Subcutaneous abdominal adipose tissue (tissue), 5 donors: Measurements from ENCODE around the gene CLMN.

Source experiments
- H3K27ac ChIP-seq: one replicate; pipeline ENCODE4 v1.7.0; 2013; ENCODE audit warnings: low read depth, mild to moderate bottlenecking, inconsistent platforms, low read length, moderate library complexity
- H3K27me3 ChIP-seq, 5 donors: one replicate each; pipeline ENCODE4 v1.7.0; 2013; ENCODE audit warnings: low read length in 5 of 5, inconsistent platforms in 1 of 5; ENCODE audit not compliant: control insufficient read depth in 5 of 5, insufficient read depth in 4 of 5
- H3K36me3 ChIP-seq, 5 donors: one replicate each; pipeline ENCODE4 v1.7.0; 2013; ENCODE audit warnings: low read length in 5 of 5; ENCODE audit not compliant: control insufficient read depth in 5 of 5, insufficient read depth in 5 of 5
- H3K4me1 ChIP-seq, 5 donors: one replicate each; pipeline ENCODE4 v1.7.0; 2013; ENCODE audit warnings: low read length in 5 of 5, mild to moderate bottlenecking in 3 of 5, moderate library complexity in 1 of 5; ENCODE audit not compliant: control insufficient read depth in 5 of 5, insufficient read depth in 5 of 5
- H3K4me3 ChIP-seq, 5 donors: one replicate each; pipeline ENCODE4 v1.7.0; 2013; ENCODE audit warnings: low read length in 5 of 5, low read depth in 1 of 5
- H3K9ac ChIP-seq, 5 donors: one replicate each; pipeline ENCODE4 v1.7.0; 2013; ENCODE audit warnings: low read length in 5 of 5, mild to moderate bottlenecking in 4 of 5, moderate library complexity in 3 of 5
- H3K9me3 ChIP-seq, 5 donors: one replicate each; pipeline ENCODE4 v1.7.0; 2013; ENCODE audit warnings: low read length in 5 of 5; ENCODE audit not compliant: control insufficient read depth in 5 of 5
- donor health status: healthy.
- donor health status: healthy.
- donor health status: healthy.
- donor health status: healthy.
- donor health status: healthy.

The CLMN gene

DNA sequence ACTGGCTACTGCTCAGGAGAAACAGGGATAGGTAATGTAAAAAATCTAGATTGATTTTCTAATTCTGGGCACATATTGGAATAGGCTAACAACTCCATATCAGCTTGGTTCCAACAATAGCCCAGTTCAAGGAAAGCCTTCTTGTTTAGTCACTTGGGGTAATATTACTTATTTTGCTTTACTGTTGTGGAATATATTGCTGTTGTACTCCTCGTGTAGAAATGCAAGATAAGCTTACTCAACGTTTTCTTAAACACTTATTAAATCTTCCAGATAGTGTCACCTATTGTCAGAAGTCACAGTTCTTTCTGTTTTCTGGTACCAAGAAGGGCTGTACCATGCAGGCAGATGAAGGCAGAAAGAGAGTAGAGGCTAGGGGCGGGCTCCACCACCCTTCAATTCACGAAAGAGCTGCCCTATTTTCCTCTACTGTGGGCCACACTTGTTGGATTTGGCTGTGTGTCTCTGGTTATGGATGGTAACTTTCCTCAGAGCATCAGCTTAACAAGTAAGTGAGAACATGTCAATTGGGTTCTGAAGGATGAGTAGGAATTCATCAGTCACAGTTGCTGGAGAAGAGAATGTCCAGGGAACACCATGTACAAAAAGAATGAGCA lies 38.0 kb downstream of the CLMN start:
- Histone ChIP-seq H3K36me3 (no peaks in the 10 kb centered on the region), H3K4me1 (peaks cover 0 to 11% (median 9%) of the 10 kb centered on the region in 5 donors), H3K9ac (no peak overlapping the region), H3K27me3 (no peaks in the 10 kb centered on the region), H3K27ac (no peak overlapping the region), H3K4me3 (no peak overlapping the region), H3K9me3 (no peaks in the 10 kb centered on the region)

DNA sequence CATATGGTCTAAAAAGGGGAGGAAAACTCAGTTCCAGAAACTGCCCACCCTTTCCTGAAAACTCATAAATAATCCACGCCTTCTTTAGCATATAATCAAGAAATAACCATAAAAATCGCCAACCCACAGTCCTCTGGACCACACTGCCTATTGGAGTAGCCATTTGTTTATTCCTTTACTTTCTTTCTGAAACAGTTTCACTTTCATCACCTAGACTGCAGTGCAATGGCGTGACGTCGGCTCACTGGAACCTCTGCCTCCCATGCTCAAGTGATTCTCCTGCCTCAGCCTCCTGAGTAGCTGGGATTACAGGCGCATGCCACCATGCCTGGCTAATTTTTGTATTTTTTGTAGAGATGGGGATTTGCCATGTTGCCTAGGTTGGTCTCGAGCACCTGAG lies 44.2 kb downstream of the CLMN start:
- H3K36me3 ChIP-seq = no peaks in the 10 kb centered on the region
- H3K27ac ChIP-seq = no peak overlapping the region

DNA sequence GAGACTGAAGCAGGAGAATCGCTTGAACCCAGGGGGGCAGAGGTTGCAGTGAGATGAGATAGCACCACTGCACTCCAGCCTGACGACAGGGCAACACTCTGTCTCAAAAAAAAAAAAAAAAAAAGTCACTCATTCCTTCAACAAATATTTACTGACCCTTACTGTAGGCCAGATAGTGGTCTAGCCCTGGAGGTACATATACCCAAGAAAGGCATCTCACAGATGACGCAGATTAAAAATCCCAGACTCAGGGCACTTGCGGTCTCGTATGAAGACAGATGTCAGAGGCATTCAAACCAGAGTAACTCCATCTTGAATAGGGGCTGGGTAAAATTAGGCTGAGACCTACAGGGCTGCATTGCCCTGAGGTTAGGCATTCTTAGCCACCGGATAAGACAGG lies 44.8 kb downstream of the CLMN start:
- Histone ChIP-seq H3K9ac (no peak overlapping the region), H3K9me3 (no peaks in the 10 kb centered on the region), H3K4me1 (peaks cover 0 to 8% (median 3%) of the 10 kb centered on the region in 5 donors), H3K36me3 (no peaks in the 10 kb centered on the region), H3K27me3 (no peaks in the 10 kb centered on the region), H3K27ac (no peak overlapping the region), H3K4me3 (no peak overlapping the region)

More for the DNA sequence above, 44.2 kb downstream of the CLMN start:
- Histone ChIP-seq H3K9ac (no peak overlapping the region), H3K9me3 (no peaks in the 10 kb centered on the region), H3K4me3 (no peak overlapping the region), H3K4me1 (peaks cover 0 to 8% (median 3%) of the 10 kb centered on the region in 5 donors), H3K27me3 (no peaks in the 10 kb centered on the region)

DNA sequence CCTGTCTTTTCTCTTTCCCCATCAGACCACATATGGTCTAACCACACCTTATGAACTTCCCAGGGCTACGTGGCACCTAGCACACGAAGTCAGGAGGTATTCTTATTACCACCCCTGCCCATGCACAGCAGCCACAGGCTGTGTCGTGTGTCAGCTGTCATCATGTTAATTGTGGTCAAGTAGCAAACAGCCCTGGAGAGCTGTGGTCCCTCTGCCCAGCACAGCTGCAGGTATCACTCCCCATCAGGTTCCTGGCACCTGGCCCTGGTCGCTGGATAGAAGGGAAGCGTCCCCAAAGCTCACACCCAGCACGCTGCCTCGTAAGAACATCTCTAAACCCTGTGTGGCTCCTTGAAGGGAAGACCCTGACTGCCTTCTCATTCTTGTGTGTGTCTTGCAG lies 45.4 kb downstream of the CLMN start:
- H3K9ac ChIP-seq = no peak overlapping the region
- no peak overlapping the region for H3K27ac ChIP-seq

DNA sequence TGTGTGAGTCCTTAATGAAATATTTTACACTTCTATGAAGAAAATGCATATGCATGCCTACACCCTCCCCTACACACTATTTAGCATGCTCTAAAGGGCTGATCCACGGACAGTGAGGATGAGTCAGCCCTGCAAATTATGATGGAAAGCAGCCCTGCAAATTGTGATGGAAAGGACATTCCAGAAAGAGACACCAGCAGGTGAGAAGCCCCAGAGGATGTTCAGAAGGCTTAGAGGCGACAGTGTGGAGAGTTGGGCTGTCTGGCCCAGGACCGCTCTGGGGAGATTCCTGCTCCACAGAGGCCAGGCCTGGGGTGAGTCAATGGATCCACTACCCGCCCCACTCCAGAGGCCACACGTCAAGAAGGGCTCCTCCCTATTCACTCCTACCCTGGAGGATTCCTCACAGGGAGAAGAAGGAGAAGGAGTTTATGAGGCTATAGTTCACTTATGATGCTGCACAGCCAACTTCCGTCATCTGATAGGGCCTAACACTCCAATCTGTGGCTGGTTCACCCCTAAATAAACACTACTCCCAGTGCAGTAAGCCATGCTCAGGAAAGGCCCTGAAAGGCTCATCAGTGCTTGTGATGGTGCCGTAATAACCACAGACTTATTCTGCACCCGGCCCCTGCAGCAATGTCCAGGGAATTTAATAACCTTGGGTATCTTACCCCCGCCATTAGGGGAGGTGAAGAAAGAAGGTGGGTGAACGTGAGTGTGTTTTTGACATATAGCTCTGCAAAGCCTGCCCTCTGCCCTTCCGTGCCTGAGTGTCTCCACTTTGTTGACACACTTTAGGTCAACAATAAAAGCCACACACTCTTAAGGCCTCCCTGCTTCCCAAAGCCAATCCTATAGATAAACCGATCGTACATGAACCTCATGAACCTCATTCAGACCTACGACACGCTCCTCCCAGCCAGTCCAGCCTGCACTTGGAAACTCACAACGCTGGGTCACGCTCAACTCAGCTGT lies 46.4 kb downstream of the CLMN start:
- no peak overlapping the region for H3K27ac ChIP-seq
- H3K4me3 ChIP-seq = no peak overlapping the region
- no peak overlapping the region for H3K9ac ChIP-seq
- no peaks in the 10 kb centered on the region for H3K9me3 ChIP-seq
- H3K27me3 ChIP-seq = no peaks in the 10 kb centered on the region
- H3K36me3 ChIP-seq = no peaks in the 10 kb centered on the region
- H3K4me1 ChIP-seq = peaks cover 0 to 8% (median 3%) of the 10 kb centered on the region in 5 donors

More for the DNA sequence above, 45.4 kb downstream of the CLMN start:
- no peaks in the 10 kb centered on the region for H3K9me3 ChIP-seq
- no peaks in the 10 kb centered on the region for H3K27me3 ChIP-seq
- H3K4me1 ChIP-seq = peaks cover 0 to 8% (median 3%) of the 10 kb centered on the region in 5 donors
- no peak overlapping the region for H3K4me3 ChIP-seq
- no peaks in the 10 kb centered on the region for H3K36me3 ChIP-seq

DNA sequence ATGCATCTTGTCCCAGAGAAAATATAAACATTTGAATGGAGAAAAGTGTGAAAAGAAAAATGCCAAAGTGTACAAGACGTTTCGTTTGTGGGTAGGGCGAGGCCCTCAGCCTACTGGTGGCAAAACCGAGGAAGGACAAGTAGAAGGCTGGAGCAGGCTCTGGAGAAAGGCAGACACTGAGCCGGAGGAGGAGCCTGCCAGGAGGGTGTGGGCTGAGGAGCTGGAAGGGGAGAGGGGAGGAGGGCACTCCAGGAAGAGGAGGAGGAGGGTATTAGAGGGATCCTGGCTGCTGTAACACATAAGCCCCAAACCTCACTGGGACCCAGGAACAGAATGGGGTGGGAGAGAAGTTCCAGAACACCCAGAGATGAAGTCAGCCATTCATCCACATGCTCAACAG lies 47.7 kb downstream of the CLMN start:
- Histone ChIP-seq H3K36me3 (no peaks in the 10 kb centered on the region), H3K4me1 (peaks cover 0 to 8% (median 3%) of the 10 kb centered on the region in 5 donors), H3K27ac (no peak overlapping the region), H3K27me3 (no peaks in the 10 kb centered on the region), H3K4me3 (no peak overlapping the region), H3K9me3 (no peaks in the 10 kb centered on the region), H3K9ac (no peak overlapping the region)

DNA sequence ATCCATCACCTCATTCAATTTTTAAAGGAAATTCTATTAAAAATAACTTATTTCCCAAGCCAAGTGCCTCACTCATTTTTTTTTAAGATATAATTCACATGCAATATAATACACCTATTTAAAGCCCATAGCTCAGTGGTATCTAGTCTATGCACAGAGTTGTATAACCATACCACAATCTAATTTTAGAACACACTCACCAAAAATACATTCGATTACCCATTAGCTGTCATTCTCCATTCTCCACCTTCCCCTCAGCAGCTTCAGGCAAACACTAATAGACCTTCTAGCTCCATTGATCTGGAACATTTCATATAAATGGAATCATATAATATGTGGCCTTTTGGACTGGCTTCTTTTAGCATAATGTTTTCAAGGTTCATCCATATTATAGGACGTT lies 49.5 kb downstream of the CLMN start:
- no peak overlapping the region for H3K9ac ChIP-seq
- H3K9me3 ChIP-seq = no peaks in the 10 kb centered on the region
- H3K27me3 ChIP-seq = no peaks in the 10 kb centered on the region
- no peak overlapping the region for H3K27ac ChIP-seq
- peaks cover 0 to 15% (median 11%) of the 10 kb centered on the region in 5 donors for H3K4me1 ChIP-seq
- no peak overlapping the region for H3K4me3 ChIP-seq
- no peaks in the 10 kb centered on the region for H3K36me3 ChIP-seq

DNA sequence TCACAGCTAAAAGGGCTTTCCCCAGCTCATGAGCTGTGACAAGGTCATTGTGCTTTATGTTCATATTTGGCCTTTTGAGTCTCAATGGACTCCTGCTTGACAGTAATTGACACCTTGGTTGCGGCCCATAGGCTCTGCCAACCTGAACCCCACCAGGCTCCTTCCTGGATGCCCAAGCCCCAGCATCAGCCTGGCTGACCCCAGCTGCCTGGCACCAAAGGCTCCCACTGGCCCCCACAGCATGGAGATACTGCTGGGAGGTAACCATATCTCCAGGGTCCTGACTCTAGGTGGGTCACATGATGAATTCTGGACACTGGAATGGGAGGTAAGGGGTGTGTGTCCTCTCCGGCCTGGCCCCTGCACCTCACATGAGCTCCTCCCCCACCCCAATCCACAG lies 50.2 kb downstream of the CLMN start:
- no peaks in the 10 kb centered on the region for H3K27me3 ChIP-seq
- no peak overlapping the region for H3K9ac ChIP-seq
- H3K36me3 ChIP-seq = no peaks in the 10 kb centered on the region
- H3K4me1 ChIP-seq = peaks cover under 1 to 19% (median 14%) of the 10 kb centered on the region in 5 donors
- H3K4me3 ChIP-seq = no peak overlapping the region
- H3K9me3 ChIP-seq = no peaks in the 10 kb centered on the region
- no peak overlapping the region for H3K27ac ChIP-seq

DNA sequence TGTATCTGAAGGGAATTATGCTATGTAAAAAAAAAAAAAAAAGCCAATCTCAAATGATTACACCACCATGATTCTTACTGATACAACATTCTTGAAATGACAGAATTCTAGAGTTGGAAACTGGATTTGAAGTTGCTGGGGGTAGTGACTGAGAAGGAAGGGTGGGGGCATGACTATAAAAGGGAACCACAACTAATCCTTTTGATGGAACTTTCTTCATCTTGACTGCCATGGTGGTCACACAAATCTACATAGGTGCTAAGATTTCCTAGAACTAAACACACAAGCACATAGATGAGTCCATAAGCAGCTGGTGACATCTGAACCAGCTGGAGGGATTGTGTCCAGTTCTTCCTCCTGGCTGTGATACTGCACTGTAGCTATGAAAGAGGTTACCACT lies 51.4 kb downstream of the CLMN start:
- Histone ChIP-seq H3K9me3 (no peaks in the 10 kb centered on the region), H3K4me3 (no peak overlapping the region), H3K36me3 (no peaks in the 10 kb centered on the region), H3K4me1 (peaks cover 1 to 14% (median 13%) of the 10 kb centered on the region in 5 donors), H3K27me3 (no peaks in the 10 kb centered on the region), H3K27ac (no peak overlapping the region), H3K9ac (no peak overlapping the region)

DNA sequence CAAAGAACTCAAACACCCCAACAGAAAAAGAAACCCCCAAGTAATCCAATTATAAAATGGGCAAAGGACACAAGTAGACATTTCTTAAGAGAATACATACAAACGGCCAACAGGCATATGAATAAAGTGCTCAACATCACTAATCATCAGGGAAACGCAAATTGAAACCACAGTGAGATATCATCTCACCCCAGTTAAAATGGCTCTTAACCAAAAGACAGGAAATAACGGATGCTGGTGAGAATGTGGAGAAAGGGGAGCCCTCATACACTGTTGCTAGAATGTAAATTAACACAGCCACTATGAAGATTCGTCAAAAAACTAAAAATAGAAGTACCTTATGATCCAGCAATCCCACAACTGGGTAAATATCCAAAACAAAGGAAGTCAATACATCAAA lies 52.4 kb downstream of the CLMN start:
- H3K4me3 ChIP-seq = no peak overlapping the region
- no peaks in the 10 kb centered on the region for H3K9me3 ChIP-seq
- no peak overlapping the region for H3K9ac ChIP-seq
- H3K27ac ChIP-seq = peak overlapping the region; percentile 21
- no peaks in the 10 kb centered on the region for H3K36me3 ChIP-seq
- peaks cover 1 to 14% (median 8%) of the 10 kb centered on the region in 5 donors for H3K4me1 ChIP-seq
- no peaks in the 10 kb centered on the region for H3K27me3 ChIP-seq
